Spleen (tissue), 11 donors: ENCODE data around the gene OPCML. TPM values are rescaled to one million over a fixed set of nuclear protein-coding genes. Genes with fewer than 3 reads are reported as not detected.

Source experiments
- DNase-seq: peaks from one replicate; pipeline ENCODE4 v3.0.0-alpha.2; 2020
- H3K27ac ChIP-seq, 8 donors: fragments of 200-600 bp; sonication (generic) in 7 of 8; 1 replicate in 4 of 8; 2 replicates in 4 of 8; pipeline versions ENCODE4 v1.5.0 to v1.8.0; 2016 to 2021; ENCODE audit warnings: inconsistent platforms in 4 of 8, mild to moderate bottlenecking in 4 of 8, moderate library complexity in 1 of 8
- H3K27me3 ChIP-seq, 7 donors: fragments of 200-600 bp; sonication (generic) in 6 of 7; replicated peaks in 1 of 7; 1 replicate in 4 of 7; 2 replicates in 3 of 7; pipeline versions ENCODE4 v1.5.0 to v1.8.0; 2016 to 2021; ENCODE audit warnings: inconsistent platforms in 3 of 7, mild to moderate bottlenecking in 1 of 7
- H3K36me3 ChIP-seq, 6 donors: fragments of 200-600 bp; sonication (generic) in 5 of 6; 1 replicate in 4 of 6; 2 replicates in 2 of 6; pipeline versions ENCODE4 v1.5.0 to v1.8.0; 2016 to 2021; ENCODE audit warnings: inconsistent platforms in 2 of 6
- H3K4me1 ChIP-seq, 6 donors: fragments of 200-600 bp; sonication (generic) in 5 of 6; 1 replicate in 3 of 6; 2 replicates in 3 of 6; pipeline versions ENCODE4 v1.5.0 to v1.8.0; 2016 to 2021; ENCODE audit warnings: inconsistent platforms in 3 of 6
- H3K4me3 ChIP-seq, 8 donors: fragments of 200-600 bp; sonication (generic) in 7 of 8; 1 replicate in 4 of 8; 2 replicates in 4 of 8; pipeline versions ENCODE4 v1.5.0 to v1.8.0; 2016 to 2021; ENCODE audit warnings: inconsistent platforms in 4 of 8, mild to moderate bottlenecking in 4 of 8, moderate library complexity in 2 of 8
- H3K9me3 ChIP-seq, 8 donors: fragments of 200-600 bp; sonication (generic) in 7 of 8; 1 replicate in 4 of 8; 2 replicates in 4 of 8; pipeline versions ENCODE4 v1.5.0 to v1.8.0; 2016 to 2021; ENCODE audit warnings: inconsistent platforms in 4 of 8
- POLR2A ChIP-seq, 3 donors: fragments of 450-650 bp; IDR thresholded peaks; one replicate each; pipeline ENCODE4 v1.5.1; 2017; ENCODE audit warnings: antibody characterized with exemption in 3 of 3, mild to moderate bottlenecking in 1 of 3
- POLR2AphosphoS5 ChIP-seq, 3 donors: sonication (generic); formaldehyde crosslinking; IDR thresholded peaks; one replicate each; pipeline ENCODE4 v1.5.1; 2017; ENCODE audit warnings: antibody characterized with exemption in 3 of 3
- WGBS, 5 donors: extraction: QIAGEN DNeasy Blood & Tissue Kit in 3 of 5; methylation state at CpG; one replicate each; pipeline versions ENCODE4 v1.1.5 to v1.1.7; 2013 to 2018; 5-methylcytosine and 5-hydroxymethylcytosine counted together
- intact Hi-C: fragments of 100-400 bp; cut with DNase I; formaldehyde crosslinking; loops from one replicate; pipeline ENCODE4 v1.15.0; 2023; ENCODE audit warnings: low total_unique reads
- polyA plus RNA-seq, 3 donors: library from polyadenylated mRNA; stranded (reverse); fragments of 200-250 nt; gene quantifications; one replicate each; pipeline ENCODE4 v1.2.1, GENCODE V29; 2013
- total RNA-seq, 7 donors: library from RNA; depleted of rRNA in 3 of 7; stranded (reverse); fragments of >200 nt in 3 of 7; fragmentation: NEBNext Ultra II Directional in 4 of 7; extraction: Animal tissue kit (Norgen Biotek cat#: 25700) in 4 of 7; gene quantifications; one replicate each; pipeline versions ENCODE4 v1.1.0 to v1.2.1, GENCODE V29; 2016 to 2021
- TF ChIP-seq, protein P1 (sequence below), 11 experiments: fragments of 200-600 bp in 7 of 11; fragments of 450-650 bp in 4 of 11; sonication (generic) in 4 of 11; IDR thresholded peaks in 8 of 11; conservative IDR thresholded peaks in 3 of 11; 1 replicate in 7 of 11; 2 replicates in 4 of 11; pipeline versions ENCODE4 v1.4.0 to v1.8.0; 2016 to 2021; ENCODE audit warnings: antibody characterized with exemption in 11 of 11, inconsistent platforms in 4 of 11, mild to moderate bottlenecking in 1 of 11
- donor health status: healthy with polysubstance abuse.
- donor health status: DM: no; HTN: no; CAD: no; lungs with moderate emphysema.
- donor health status: DM: no; HTN: no; CAD: no.
- donor health status: Bipolar disorder and iron deficiency.
- donor health status: healthy.
- donor health status: DM: no; HTN: no; CAD: no.
- donor health status: DM: yes; HTN: yes; CAD: no.

Gene OPCML
- total and polyA plus RNA-seq, 10 donors: 0.09 to 10.7 (median 3.1) TPM

DNA sequence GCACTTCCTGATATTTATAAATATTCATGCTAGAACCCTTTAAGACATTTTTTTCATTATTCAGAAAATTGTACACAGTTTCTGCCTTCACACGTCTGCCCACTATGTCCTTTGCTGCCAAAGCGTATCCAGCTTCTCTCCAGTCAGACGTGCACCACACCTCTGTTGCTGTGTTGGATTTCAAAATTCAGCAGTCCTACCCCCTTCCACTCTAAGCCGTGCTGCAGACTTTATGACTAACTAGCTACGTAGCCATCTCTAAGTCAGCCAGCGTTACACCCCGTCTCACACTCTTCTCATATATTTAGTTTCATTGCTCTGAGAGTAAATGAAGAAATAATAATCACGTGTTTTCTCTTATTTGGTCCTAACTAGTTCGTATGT is 28.2 kb upstream of the OPCML start:
- TF ChIP-seq POLR2AphosphoS5 (IDR thresholded peaks at IDR 0.05) (no peak), POLR2A (IDR thresholded peaks at IDR 0.05) (no peak)
- TF ChIP-seq, protein P1, sequence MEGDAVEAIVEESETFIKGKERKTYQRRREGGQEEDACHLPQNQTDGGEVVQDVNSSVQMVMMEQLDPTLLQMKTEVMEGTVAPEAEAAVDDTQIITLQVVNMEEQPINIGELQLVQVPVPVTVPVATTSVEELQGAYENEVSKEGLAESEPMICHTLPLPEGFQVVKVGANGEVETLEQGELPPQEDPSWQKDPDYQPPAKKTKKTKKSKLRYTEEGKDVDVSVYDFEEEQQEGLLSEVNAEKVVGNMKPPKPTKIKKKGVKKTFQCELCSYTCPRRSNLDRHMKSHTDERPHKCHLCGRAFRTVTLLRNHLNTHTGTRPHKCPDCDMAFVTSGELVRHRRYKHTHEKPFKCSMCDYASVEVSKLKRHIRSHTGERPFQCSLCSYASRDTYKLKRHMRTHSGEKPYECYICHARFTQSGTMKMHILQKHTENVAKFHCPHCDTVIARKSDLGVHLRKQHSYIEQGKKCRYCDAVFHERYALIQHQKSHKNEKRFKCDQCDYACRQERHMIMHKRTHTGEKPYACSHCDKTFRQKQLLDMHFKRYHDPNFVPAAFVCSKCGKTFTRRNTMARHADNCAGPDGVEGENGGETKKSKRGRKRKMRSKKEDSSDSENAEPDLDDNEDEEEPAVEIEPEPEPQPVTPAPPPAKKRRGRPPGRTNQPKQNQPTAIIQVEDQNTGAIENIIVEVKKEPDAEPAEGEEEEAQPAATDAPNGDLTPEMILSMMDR (IDR thresholded peaks at IDR 0.05 in 8 of 11, conservative IDR thresholded peaks at IDR 0.05 in 3 of 11): no peak
- Histone ChIP-seq H3K4me3 (no peak overlapping the region), H3K9me3 (no peaks in the 10 kb centered on the region), H3K36me3 (no peaks in the 10 kb centered on the region), H3K4me1 (no peaks in the 10 kb centered on the region), H3K27ac (no peak overlapping the region), H3K27me3 (peaks cover 0 to 10% (median 0%) of the 10 kb centered on the region in 7 donors)
- DNase-seq: no peak
- intact Hi-C loops: no loop called here
- WGBS, 5 donors: 86 to 88% (median 87%) methylated on average over 9 of the region's 9 CpGs

GRCh38 chr11:133559833-133560471 is 27.7 kb upstream of the OPCML start:
- TF ChIP-seq, protein P1 (IDR thresholded peaks at IDR 0.05 in 8 of 11, conservative IDR thresholded peaks at IDR 0.05 in 3 of 11): no peak
- TF ChIP-seq POLR2A (IDR thresholded peaks at IDR 0.05) (no peak), POLR2AphosphoS5 (IDR thresholded peaks at IDR 0.05) (no peak)
- intact Hi-C loops: no loop called here
- Histone ChIP-seq H3K27ac (no peak overlapping the region), H3K27me3 (peaks cover 0 to 10% (median 0%) of the 10 kb centered on the region in 7 donors), H3K4me1 (no peaks in the 10 kb centered on the region), H3K36me3 (no peaks in the 10 kb centered on the region), H3K4me3 (no peak overlapping the region), H3K9me3 (no peaks in the 10 kb centered on the region)
- no peak for DNase-seq
- WGBS, 5 donors: 89 to 94% (median 92%) methylated on average over 10 of the region's 10 CpGs

DNA sequence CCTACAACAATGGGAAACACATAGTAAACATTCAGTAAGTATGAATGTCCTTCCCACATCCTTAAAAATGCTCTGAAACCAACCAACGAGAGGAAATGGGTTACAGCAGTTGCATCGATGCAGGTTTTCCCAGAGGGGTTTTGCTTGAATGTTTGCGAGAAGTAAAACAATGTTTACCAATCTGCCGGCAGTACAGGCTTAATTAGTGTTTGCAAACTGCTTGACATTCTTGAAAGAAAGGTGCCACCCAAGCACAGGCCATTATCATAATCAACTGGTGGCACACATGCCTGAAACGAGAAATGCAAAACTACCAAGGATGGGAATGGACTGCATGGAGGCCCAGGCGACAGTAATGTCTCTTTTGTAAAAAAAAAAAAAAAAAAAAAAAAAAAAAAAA is 27.1 kb upstream of the OPCML start:
- intact Hi-C loops: no loop called here
- Histone ChIP-seq H3K4me1 (no peaks in the 10 kb centered on the region), H3K9me3 (no peaks in the 10 kb centered on the region), H3K4me3 (no peak overlapping the region), H3K27ac (no peak overlapping the region), H3K27me3 (peaks cover 0 to 10% (median 0%) of the 10 kb centered on the region in 7 donors), H3K36me3 (no peaks in the 10 kb centered on the region)
- TF ChIP-seq POLR2AphosphoS5 (IDR thresholded peaks at IDR 0.05): no peak
- TF ChIP-seq, protein P1 (IDR thresholded peaks at IDR 0.05 in 8 of 11, conservative IDR thresholded peaks at IDR 0.05 in 3 of 11): no peak
- no peak for TF ChIP-seq POLR2A (IDR thresholded peaks at IDR 0.05)
- WGBS, 5 donors: 63 to 73% (median 70%) methylated on average over 6 of the region's 6 CpGs
- DNase-seq: no peak

DNA sequence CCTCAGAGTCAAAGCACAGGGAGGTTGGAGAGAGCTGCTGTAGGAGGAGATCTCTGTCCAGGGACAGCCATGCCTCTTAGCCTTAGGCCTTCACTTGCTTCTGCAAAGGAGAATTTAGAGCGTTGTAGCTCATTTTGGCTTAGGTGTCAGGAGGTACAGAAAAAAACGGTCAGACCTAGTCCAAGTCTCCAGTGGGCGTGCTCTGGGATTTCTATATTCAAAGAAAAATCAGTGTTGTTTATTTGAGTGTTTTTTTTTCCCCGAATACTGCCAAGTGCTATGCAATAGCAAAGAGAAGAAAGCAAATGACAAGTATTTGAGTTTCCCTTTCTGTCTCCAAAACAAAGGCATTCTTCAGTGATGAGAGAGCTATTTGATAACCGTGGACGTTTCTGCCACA is 22.7 kb upstream of the OPCML start:
- Histone ChIP-seq H3K4me3 (no peak overlapping the region), H3K27me3 (no peaks in the 10 kb centered on the region), H3K27ac (no peak overlapping the region), H3K9me3 (no peaks in the 10 kb centered on the region), H3K36me3 (no peaks in the 10 kb centered on the region), H3K4me1 (no peaks in the 10 kb centered on the region)
- intact Hi-C loops: no loop called here
- TF ChIP-seq, protein P1 (IDR thresholded peaks at IDR 0.05 in 8 of 11, conservative IDR thresholded peaks at IDR 0.05 in 3 of 11): no peak
- no peak for TF ChIP-seq POLR2A (IDR thresholded peaks at IDR 0.05)
- no peak for TF ChIP-seq POLR2AphosphoS5 (IDR thresholded peaks at IDR 0.05)
- 68 to 82% (median 73%) methylated on average over 6 of the region's 6 CpGs for WGBS, 5 donors
- DNase-seq: no peak
